Activated CD4-positive, alpha-beta T cell treated with anti-CD3 and anti-CD28 coated beads, Interleukin-2, amount 50 U/mL, for 4 hours (primary cell): ENCODE measurements around the gene TMEM176B.
A peak's percentile ranks its signal among the peaks of the same experiment; 100 is the strongest.
"Not testable (repeated sequence)": the region's sequence is repeated elsewhere in the genome, so short reads cannot be mapped to it uniquely, and the experiment has no call there.

Experiments
- DNase-seq, 2 experiments: peaks; one replicate each; pipeline ENCODE4 v3.0.0-alpha.2; 2020

The TMEM176B gene

GRCh38 chr7:150820578-150821198 is 20.5 kb upstream of the TMEM176B start:
- DNase-seq: no peak

- DNase-seq: no peak
Measured at GRCh38 chr7:150820148-150820547, 20.0 kb upstream of the TMEM176B start.

- DNase-seq: no peak
Measured at GRCh38 chr7:150818971-150819370, 18.8 kb upstream of the TMEM176B start.

- DNase-seq: no peak
Measured at GRCh38 chr7:150814328-150815001, 14.3 kb upstream of the TMEM176B start.

- not testable (repeated sequence) for DNase-seq
Measured at GRCh38 chr7:150807616-150808438, 7.7 kb upstream of the TMEM176B start.

- DNase-seq: no peak
Measured at GRCh38 chr7:150806863-150807262, 6.7 kb upstream of the TMEM176B start.

- DNase-seq: no peak
Measured at GRCh38 chr7:150806454-150806853, 6.3 kb upstream of the TMEM176B start.

- no peak for DNase-seq
Measured at GRCh38 chr7:150805864-150806263, 5.7 kb upstream of the TMEM176B start.

GRCh38 chr7:150804802-150805201 is 4.6 kb upstream of the TMEM176B start:
- no peak for DNase-seq

- no peak for DNase-seq
Measured at GRCh38 chr7:150803161-150803860, 3.1 kb upstream of the TMEM176B start.

- no peak for DNase-seq
Measured at GRCh38 chr7:150801946-150802771, 2.0 kb upstream of the TMEM176B start.

- no peak for DNase-seq
Measured at GRCh38 chr7:150801242-150801945, 1.2 kb upstream of the TMEM176B start.

- DNase-seq: peak; percentile 11 to 12
Measured at GRCh38 chr7:150800581-150801241, 547 bp upstream of the TMEM176B start, which contains the start of gene TMEM176A. Gene TMEM176A, plus strand, starts transcription at chr7:150800769. Its CDS starts 782 bp downstream, at chr7:150801551.

GRCh38 chr7:150799156-150799555 is 1.0 kb downstream of the TMEM176B start:
- DNase-seq: no peak

- no peak for DNase-seq
Measured at GRCh38 chr7:150797661-150798060, 2.5 kb downstream of the TMEM176B start.

GRCh38 chr7:150793569-150794238 is 6.5 kb downstream of the TMEM176B start:
- DNase-seq: no peak

- no peak for DNase-seq
Measured at GRCh38 chr7:150791746-150792452, 8.3 kb downstream of the TMEM176B start.

- no peak for DNase-seq
Measured at GRCh38 chr7:150791304-150791703, 8.9 kb downstream of the TMEM176B start.

- no peak for DNase-seq
Measured at GRCh38 chr7:150790416-150791075, 9.6 kb downstream of the TMEM176B start.
